Islet precursor cell (in vitro differentiated cells): ENCODE measurements around the gene NASP.

Experiments
- DNase-seq: peaks from one replicate; pipeline ENCODE4 v3.0.0-alpha.2; 2018

NASP gene, protein sequence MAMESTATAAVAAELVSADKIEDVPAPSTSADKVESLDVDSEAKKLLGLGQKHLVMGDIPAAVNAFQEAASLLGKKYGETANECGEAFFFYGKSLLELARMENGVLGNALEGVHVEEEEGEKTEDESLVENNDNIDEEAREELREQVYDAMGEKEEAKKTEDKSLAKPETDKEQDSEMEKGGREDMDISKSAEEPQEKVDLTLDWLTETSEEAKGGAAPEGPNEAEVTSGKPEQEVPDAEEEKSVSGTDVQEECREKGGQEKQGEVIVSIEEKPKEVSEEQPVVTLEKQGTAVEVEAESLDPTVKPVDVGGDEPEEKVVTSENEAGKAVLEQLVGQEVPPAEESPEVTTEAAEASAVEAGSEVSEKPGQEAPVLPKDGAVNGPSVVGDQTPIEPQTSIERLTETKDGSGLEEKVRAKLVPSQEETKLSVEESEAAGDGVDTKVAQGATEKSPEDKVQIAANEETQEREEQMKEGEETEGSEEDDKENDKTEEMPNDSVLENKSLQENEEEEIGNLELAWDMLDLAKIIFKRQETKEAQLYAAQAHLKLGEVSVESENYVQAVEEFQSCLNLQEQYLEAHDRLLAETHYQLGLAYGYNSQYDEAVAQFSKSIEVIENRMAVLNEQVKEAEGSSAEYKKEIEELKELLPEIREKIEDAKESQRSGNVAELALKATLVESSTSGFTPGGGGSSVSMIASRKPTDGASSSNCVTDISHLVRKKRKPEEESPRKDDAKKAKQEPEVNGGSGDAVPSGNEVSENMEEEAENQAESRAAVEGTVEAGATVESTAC

GRCh38 chr1:45583666-45584350, at the start of gene NASP:
TSS of gene NASP (plus strand) at chr1:45584041. CDS start at chr1:45584147, 106 bp downstream.
- DNase-seq = peak; percentile 92

- DNase-seq = no peak
Measured at GRCh38 chr1:45535988-45536766, 47.7 kb upstream of the NASP start.

DNA sequence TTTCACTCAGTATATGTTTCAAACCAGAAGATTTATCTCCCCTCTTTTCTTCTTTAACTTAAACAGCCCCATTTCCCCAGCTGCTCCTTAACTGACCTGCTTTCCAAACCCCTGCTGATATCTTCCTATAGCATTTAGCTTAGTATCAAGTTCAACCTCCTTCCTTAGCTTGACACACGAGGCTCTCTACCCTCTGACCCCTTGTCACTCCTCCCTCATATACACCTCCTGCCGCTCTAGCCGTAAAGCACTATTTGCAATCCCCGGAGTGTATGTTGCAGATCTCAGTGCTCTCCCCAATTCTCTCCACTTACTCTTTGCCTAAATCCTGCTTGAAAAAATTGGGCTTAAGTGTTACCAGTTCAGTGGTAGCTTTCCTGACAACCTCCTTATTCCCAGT, 47.0 kb upstream of the NASP start:
- no peak for DNase-seq

DNA sequence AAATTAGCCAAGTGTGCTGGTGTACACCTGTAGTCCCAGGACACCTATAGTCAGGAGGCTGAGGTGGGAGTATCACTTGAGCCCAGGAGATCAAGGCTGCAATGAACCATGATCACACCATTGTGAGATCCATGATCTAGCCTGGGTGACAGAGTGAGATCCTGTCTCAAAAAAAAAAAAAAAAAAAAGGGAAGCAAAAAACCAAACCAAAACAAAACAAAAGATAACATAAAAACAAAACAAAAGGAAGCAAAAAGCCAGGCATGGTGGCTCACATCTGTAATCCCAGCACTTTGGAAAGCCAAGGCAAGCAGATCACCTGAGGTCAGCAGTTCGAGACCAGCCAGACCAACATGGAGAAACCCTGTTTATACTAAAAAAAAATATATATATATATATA, 42.6 kb upstream of the NASP start:
- DNase-seq = no peak

DNA sequence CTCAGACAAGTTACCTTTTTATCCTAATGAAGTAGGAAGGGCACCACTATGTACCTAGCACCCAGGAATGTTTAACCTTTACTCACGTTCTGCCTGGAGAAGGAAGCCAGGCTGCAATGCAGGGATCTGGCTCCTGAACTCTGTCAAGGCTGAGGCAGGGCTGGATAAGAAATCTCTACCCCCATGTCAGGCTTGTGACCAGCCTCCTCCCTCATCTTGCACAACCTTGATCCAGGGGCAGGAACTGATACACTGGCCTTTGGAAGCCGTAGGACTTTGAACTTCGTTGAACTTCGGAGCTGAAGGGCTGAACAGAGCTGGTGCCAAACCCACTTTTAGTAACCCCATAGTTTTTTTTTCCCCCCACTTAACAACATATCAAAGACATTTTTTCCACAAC, 41.2 kb upstream of the NASP start:
- no peak for DNase-seq

GRCh38 chr1:45543581-45544417, 40.0 kb upstream of the NASP start:
- DNase-seq = peak; percentile 49

GRCh38 chr1:45544530-45544929, 39.3 kb upstream of the NASP start:
- no peak for DNase-seq

DNA sequence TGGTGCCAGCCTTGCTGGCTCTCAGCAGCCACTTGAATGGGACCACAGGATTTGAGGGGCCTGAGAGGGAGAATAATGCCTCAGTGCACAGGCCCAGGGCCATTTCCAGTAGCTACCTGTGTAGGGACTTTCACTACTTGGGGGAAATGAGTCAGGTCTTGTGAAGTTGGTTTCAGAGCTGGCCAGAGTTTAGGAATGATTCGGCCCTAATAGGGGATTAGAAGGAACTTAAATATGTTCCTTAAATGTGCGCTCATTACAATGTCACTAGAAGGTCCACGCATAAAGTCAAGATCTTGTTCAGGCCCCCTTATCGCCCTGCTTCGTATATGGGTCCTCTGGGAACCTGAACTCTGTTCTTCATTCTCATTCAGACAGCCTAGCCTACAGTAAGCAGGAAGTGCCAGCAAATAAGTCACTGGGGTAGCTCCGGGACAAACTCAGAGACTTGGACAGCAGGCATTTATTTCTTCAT, 38.8 kb upstream of the NASP start:
- no peak for DNase-seq

DNA sequence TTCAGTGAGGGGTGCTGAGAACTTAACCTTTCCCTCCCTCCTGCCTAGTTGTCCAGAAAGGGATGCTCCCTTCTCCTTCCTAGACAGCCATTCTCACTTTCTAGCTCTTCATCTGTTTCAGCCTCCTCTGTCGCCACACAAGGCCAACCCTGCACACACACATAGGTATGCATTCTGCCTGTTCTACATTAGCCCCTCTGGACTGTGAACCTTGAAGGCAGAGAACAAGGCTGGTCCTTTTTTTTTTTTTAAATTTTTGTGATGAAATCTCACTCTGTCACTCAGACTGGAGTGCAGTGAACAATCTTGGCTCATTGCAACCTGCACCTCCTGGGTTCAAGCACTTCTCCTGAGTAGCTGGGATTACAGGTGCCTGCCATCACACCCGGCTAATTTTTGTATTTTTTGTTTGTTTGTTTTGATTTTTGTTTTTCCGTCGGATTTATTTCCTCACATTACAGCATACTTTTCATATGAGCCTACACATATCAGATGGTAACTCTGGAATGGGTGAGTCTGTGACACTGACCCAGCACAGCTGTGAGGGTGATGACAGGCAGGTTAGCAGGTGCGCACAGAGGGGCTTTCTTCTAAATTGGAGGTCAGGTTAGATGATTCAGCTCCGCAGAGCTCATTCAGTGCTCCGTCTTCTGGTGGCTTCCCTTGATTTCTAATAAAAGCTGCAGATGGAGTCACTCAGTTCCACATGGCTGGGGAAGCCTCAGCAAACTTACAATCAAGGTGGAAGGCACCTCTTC, 38.1 kb upstream of the NASP start:
- DNase-seq = no peak

DNA sequence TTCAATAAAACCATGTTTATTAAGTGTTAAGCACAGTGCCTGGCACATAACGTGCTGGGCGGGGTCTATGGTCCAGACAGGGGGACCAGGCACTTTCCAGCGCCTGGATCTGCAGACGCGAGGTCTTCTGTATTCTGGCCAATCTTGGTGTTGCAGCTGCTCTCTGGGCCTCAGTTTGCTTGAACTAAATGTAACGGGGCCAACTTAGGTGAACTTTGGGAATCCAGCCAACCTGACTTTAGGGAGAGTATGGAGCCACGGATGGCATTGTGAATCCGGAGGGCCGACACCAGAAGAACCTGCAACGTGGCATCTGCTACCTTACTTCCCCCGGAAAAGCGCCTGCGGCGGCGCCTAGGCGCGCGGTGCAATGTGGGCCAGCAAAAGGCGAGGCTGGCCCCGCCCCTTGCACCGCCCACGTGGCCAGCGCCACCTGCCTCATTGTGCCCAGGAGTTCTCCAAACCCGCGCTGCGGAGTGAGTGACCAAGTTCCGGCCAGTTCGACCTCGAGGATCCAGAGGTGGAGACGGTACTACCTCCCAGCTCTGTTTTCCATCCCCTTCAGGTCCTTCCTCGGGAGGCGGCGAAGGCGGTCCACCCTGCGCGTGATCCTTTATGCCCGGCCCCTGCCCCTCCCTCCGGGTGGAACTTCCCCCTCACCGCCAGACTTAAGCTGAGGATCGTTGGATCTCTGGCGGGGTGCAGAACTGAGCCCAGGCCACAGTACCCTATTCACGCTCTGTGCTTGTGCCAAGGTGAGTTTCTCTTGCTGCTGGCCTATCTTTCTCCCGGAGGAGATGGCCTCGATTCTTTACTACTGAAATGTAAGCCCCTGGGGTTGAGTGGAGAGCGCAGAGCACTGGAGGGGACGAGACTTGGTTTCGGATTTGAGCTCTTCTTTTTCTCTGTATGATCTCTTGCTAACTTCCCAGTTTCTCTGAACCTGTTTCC, 33.2 kb upstream of the NASP start, which contains the start of gene AKR1A1:
TSS of gene AKR1A1 (plus strand) at position 426 of the 951 bp plus-strand sequence. CDS start 10,969 bp downstream, outside the sequence.
- DNase-seq = peak; percentile 94

DNA sequence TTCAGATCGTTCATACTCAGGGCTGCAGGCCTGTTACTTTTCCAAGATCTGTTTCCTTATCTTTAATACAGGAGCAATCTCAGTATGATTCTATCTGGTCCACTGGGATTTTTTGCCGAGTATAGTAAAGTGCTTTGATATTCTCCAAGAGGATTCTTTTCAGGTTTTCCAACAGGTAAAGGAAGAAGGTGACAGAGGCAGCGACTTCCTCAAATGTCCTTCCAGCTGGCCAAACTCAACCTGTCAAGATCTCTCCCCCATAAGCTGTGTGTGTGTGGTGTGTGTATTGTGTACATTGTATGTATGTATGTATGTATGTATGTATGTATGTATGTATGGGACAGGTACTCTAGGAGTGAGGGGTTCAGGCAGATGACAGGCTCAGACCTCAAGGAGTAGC, 32.2 kb upstream of the NASP start:
- DNase-seq = no peak

- DNase-seq = no peak
Measured at GRCh38 chr1:45552331-45552730, 31.5 kb upstream of the NASP start.

DNA sequence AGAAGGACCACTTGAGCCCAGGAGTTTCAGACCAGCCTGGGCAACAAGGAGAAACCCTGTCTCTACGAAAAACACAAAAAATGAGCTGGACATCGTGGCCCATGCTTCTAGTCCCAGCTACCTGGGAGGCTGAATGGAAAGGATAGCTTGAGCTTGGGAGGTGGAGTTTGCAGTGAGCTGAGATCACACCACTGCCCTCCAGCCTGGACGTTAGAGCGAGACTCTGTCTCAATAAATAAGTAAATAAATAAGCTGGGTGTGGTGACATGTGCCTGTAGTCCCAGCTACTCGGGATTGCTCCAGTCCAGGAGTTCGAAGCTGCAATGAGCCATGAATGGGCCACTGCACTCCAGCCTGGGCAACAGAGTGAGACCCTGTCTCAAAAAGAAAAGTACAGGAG, 29.6 kb upstream of the NASP start:
- no peak for DNase-seq

GRCh38 chr1:45557422-45557944, 26.4 kb upstream of the NASP start:
- DNase-seq = no peak

DNA sequence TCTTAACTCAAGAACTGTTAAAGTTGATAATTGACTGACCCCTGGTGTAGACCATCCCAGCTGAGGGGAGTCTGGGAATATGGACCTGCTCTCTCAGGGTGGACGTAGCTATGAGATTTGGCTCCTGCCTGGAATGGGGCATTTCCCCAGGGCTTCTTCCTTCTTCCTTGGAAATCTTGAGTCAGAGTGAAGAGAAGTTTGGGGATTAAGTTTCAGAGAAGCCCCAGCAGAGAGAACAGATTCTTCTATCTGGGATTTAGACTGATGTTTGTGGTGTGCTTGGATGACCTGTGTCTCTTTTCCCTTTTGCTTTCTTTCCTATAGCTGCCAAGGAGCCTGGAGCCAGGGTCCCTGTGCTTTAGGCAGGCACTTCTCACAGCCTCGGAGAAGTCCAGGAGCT, 20.0 kb upstream of the NASP start:
- no peak for DNase-seq

- DNase-seq = no peak
Measured at GRCh38 chr1:45566722-45567121, 17.1 kb upstream of the NASP start.

DNA sequence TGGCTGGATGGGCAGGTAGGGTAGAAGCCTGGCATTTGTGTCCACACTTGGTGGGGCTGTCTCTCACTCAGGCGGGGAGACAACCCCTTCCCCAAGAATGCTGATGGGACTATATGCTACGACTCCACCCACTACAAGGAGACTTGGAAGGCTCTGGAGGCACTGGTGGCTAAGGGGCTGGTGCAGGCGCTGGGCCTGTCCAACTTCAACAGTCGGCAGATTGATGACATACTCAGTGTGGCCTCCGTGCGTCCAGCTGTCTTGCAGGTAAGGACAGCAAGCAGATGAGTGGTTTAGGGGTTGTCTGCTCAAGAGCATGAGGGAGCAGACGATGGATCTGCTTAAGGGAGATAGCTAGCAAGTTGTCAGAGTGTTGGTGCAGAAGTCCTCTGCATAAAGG, 15.9 kb upstream of the NASP start:
- no peak for DNase-seq

GRCh38 chr1:45568421-45568820, 15.4 kb upstream of the NASP start:
- DNase-seq = no peak

DNA sequence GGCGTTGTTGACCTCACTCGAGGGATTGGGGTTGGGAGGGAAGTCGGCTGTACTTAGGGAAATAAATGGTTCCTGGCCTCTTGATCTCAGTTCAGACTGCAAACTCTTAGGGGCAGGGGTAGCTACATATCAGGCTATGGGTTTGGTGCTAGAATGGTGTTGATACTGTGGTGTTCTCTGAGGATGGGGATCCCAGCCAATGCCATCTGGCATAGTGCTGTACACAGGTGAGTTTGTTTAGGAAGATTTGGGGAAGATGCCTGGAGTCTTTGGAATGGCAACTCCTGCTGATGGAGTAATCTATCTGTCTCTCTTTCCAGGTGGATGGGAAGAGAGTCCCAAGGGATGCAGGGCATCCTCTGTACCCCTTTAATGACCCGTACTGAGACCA, 14.3 kb upstream of the NASP start:
- no peak for DNase-seq
